ENCODE results near the gene RASSF8.

RASSF8 gene

GRCh38 chr12:25958428-25959070 is at the start of gene RASSF8:
TSS of gene RASSF8 (plus strand) at chr12:25958682. CDS start at chr12:26055344, 96,662 bp downstream.
- DNase-seq (ENCODE audit: low read depth in 2 of 2) = no peak

- no peak for DNase-seq (ENCODE audit: low read depth in 2 of 2)
These were observed 43.9 kb upstream of the RASSF8 start for GRCh38 chr12:25914551-25914950.

GRCh38 chr12:25924491-25925001 is 33.9 kb upstream of the RASSF8 start:
- no peak for DNase-seq (ENCODE audit: low read depth in 2 of 2)

GRCh38 chr12:25925064-25925463 is 33.4 kb upstream of the RASSF8 start:
- no peak for DNase-seq (ENCODE audit: low read depth in 2 of 2)

GRCh38 chr12:25926536-25926935 is 31.9 kb upstream of the RASSF8 start:
- DNase-seq (ENCODE audit: low read depth in 2 of 2) = no peak

- no peak for DNase-seq (ENCODE audit: low read depth in 2 of 2)
These were observed 29.3 kb upstream of the RASSF8 start for GRCh38 chr12:25929142-25929541.

GRCh38 chr12:25932971-25933370 is 25.5 kb upstream of the RASSF8 start:
- DNase-seq (ENCODE audit: low read depth in 2 of 2) = no peak

GRCh38 chr12:25934456-25934855 is 24.0 kb upstream of the RASSF8 start:
- DNase-seq (ENCODE audit: low read depth in 2 of 2) = no peak

GRCh38 chr12:25935355-25936144 is 22.9 kb upstream of the RASSF8 start:
- no peak for DNase-seq (ENCODE audit: low read depth in 2 of 2)

GRCh38 chr12:25937096-25937495 is 21.4 kb upstream of the RASSF8 start:
- no peak for DNase-seq (ENCODE audit: low read depth in 2 of 2)

GRCh38 chr12:25938581-25938980 is 19.9 kb upstream of the RASSF8 start:
- no peak for DNase-seq (ENCODE audit: low read depth in 2 of 2)

- DNase-seq (ENCODE audit: low read depth in 2 of 2) = no peak
These were observed 18.9 kb upstream of the RASSF8 start for GRCh38 chr12:25939606-25940005.

- DNase-seq (ENCODE audit: low read depth in 2 of 2) = no peak
These were observed 17.6 kb upstream of the RASSF8 start for GRCh38 chr12:25940886-25941285.

- no peak for DNase-seq (ENCODE audit: low read depth in 2 of 2)
These were observed 15.8 kb upstream of the RASSF8 start for GRCh38 chr12:25942709-25943108.

GRCh38 chr12:25943940-25944339 is 14.5 kb upstream of the RASSF8 start:
- no peak for DNase-seq (ENCODE audit: low read depth in 2 of 2)

- DNase-seq (ENCODE audit: low read depth in 2 of 2) = no peak
These were observed 9.1 kb upstream of the RASSF8 start for GRCh38 chr12:25949343-25949742.

- DNase-seq (ENCODE audit: low read depth in 2 of 2) = no peak
These were observed 8.0 kb upstream of the RASSF8 start for GRCh38 chr12:25950329-25951115.

- no peak for DNase-seq (ENCODE audit: low read depth in 2 of 2)
These were observed 572 bp upstream of the RASSF8 start for GRCh38 chr12:25957793-25958427.

- no peak for DNase-seq (ENCODE audit: low read depth in 2 of 2)
These were observed 834 bp downstream of the RASSF8 start for GRCh38 chr12:25959071-25959961.

- no peak for DNase-seq (ENCODE audit: low read depth in 2 of 2)
These were observed 1.7 kb downstream of the RASSF8 start for GRCh38 chr12:25960143-25960542.

- no peak for DNase-seq (ENCODE audit: low read depth in 2 of 2)
These were observed 2.5 kb downstream of the RASSF8 start for GRCh38 chr12:25960961-25961360.
